Measurements from ENCODE around the gene DYNLT4. TPM values are rescaled to one million over a fixed set of nuclear protein-coding genes. Genes with fewer than 3 reads are reported as not detected.
"Not testable (repeated sequence)": the region's sequence is repeated elsewhere in the genome, so short reads cannot be mapped to it uniquely, and the experiment has no call there.

DYNLT4 gene
- polyA plus RNA-seq, 1 of the 3 experiments (the other 2 are of a cell fraction), result 0.61 TPM

GRCh38 chr1:44799770-44800584, 7.2 kb downstream of the DYNLT4 start, which contains the start of gene PLK3 (continued):
- peak; percentile 89 for TF ChIP-seq TAF1 (IDR thresholded peaks at IDR 0.05; ENCODE audit: borderline replicate concordance, low read depth, low read length)
- TF ChIP-seq, protein P1, sequence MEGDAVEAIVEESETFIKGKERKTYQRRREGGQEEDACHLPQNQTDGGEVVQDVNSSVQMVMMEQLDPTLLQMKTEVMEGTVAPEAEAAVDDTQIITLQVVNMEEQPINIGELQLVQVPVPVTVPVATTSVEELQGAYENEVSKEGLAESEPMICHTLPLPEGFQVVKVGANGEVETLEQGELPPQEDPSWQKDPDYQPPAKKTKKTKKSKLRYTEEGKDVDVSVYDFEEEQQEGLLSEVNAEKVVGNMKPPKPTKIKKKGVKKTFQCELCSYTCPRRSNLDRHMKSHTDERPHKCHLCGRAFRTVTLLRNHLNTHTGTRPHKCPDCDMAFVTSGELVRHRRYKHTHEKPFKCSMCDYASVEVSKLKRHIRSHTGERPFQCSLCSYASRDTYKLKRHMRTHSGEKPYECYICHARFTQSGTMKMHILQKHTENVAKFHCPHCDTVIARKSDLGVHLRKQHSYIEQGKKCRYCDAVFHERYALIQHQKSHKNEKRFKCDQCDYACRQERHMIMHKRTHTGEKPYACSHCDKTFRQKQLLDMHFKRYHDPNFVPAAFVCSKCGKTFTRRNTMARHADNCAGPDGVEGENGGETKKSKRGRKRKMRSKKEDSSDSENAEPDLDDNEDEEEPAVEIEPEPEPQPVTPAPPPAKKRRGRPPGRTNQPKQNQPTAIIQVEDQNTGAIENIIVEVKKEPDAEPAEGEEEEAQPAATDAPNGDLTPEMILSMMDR (IDR thresholded peaks at IDR 0.05), result peak; percentile 86

DNA sequence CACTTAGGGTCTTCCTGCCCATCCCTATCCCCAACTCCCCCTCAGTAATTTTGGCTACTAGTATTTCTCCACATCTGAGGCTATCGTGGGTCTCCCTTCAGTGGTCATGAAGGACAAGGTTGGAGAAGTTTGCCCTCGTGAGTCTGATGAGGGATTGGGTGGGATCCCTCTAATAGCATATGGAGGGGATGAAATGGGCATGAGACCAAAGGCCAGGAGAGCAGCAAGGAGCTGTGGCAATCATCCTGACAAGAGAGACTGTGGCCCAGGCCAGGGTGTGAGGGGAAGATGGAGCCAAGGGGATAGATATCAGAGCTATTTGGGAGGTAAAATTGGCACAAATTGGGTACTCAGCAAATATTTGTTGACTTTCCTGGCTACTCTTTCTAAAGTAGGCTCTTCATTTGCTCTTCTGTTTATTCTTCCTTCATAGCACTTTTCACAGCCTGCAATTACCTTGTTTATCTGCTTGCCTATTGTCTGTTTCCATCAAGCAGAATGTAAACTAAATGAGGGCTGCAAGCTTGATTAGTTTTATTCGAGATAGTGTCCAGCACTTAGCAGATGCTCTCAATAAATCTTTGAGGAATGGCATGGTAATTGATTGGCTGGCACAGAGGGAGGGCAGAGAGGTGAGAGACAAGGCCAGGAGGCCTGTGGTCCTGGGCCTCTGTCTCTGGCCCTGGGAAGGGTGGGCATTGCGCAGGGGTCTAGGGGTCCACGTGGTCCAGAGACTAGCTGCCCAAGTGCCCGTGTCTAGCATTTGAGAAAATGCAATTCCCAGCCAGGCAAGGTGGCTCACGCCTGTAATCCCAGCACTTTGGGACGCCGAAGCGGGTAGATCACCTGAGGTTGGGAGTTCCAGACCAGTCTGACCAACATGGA, 8.4 kb downstream of the DYNLT4 start:
- Histone ChIP-seq H3K9me3 (no peaks in the 10 kb centered on the region), H3K27ac (ENCODE audit: low read depth in 2 of 2, low read length in 1 of 2) (peak overlapping the region; percentile 45 to 100), H3K9ac (no peak overlapping the region), H4K20me1 (ENCODE audit: insufficient read depth) (peaks cover 32% of the 10 kb centered on the region), H3K4me2 (0 out of 2 replicates have a peak overlapping the region, but pooled peaks have one; percentile 76), H2AFZ (ENCODE audit: low read depth) (0 out of 2 replicates have a peak overlapping the region, but pooled peaks have one; percentile 27), H3K9me2 (no peaks in the 10 kb centered on the region), H3K4me3 (ENCODE audit: low read depth in 2 of 2, low read length in 1 of 2) (no peak overlapping the region), H3K4me1 (ENCODE audit: control insufficient read depth in 1 of 2, insufficient read depth in 2 of 2, low read depth in 1 of 2, low read length in 1 of 2) (peaks cover 11 to 20% of the 10 kb centered on the region in 2 experiments; a peak in 2 of 4 replicates), H3K36me3 (replicated peaks in 1 of 2; ENCODE audit: control insufficient read depth in 1 of 2, insufficient read depth in 2 of 2, low read length in 1 of 2) (peaks cover 18 to 20% of the 10 kb centered on the region in 2 experiments), H3K79me2 (ENCODE audit: insufficient read depth) (peaks cover 35% of the 10 kb centered on the region), H3F3A (replicated peaks; ENCODE audit: insufficient read depth) (peaks cover 11% of the 10 kb centered on the region), H3K27me3 (ENCODE audit: insufficient read depth) (no peaks in the 10 kb centered on the region)
- ChIA-PET POLR2A (interaction anchor here (0.9 to 2.3 kb wide), 3 partner anchors 10 to 23 kb away, joined by 3 to 29 read pairs (median 3); partner anchors contain the start of gene BTBD19), CTCF (interaction anchor here (0.6 to 1.2 kb wide), 2 partner anchors 10 to 23 kb away, joined by 3 read pairs; partner anchors contain the start of gene RPS8)
- no peak for TF ChIP-seq FOXM1 (IDR thresholded peaks at IDR 0.05; ENCODE audit: low read depth)
- TF ChIP-seq EZH2phosphoT487 (IDR thresholded peaks at IDR 0.05; ENCODE audit: borderline replicate concordance, low read depth), result no peak
- TF ChIP-seq PBX3 (IDR thresholded peaks at IDR 0.05), result no peak
- TF ChIP-seq POLR2AphosphoS5 (IDR thresholded peaks at IDR 0.05; ENCODE audit: low read depth, low read length), result no peak
- TF ChIP-seq EP300 (IDR thresholded peaks at IDR 0.05; ENCODE audit: borderline replicate concordance in 1 of 2, low read depth in 1 of 2, low read length in 1 of 2), result no peak
- TF ChIP-seq, protein P1 (IDR thresholded peaks at IDR 0.05), result no peak
- TF ChIP-seq GABPA (IDR thresholded peaks at IDR 0.05; ENCODE audit: low read depth), result no peak
- TF ChIP-seq RFX5 (IDR thresholded peaks at IDR 0.05; ENCODE audit: low read length), result no peak
- TF ChIP-seq CHD2 (IDR thresholded peaks at IDR 0.05; ENCODE audit: low read length, partially characterized antibody), result no peak
- TF ChIP-seq TCF12 (IDR thresholded peaks at IDR 0.05), result no peak
- TF ChIP-seq JUND (IDR thresholded peaks at IDR 0.05), result no peak
- TF ChIP-seq RCOR1 (IDR thresholded peaks at IDR 0.05; ENCODE audit: low read length), result no peak
- no peak for TF ChIP-seq SIN3A (IDR thresholded peaks at IDR 0.05; ENCODE audit: borderline replicate concordance, low read depth, low read length)
- TF ChIP-seq RAD21 (IDR thresholded peaks at IDR 0.05; ENCODE audit: low read length), result no peak
- no peak for DNase-seq
- 89% methylated on average over 10 of the region's 10 CpGs for WGBS (ENCODE audit: low lambda C conversion rate)

- H3K9ac ChIP-seq; H2AFZ ChIP-seq (ENCODE audit: low read depth); CTCF ChIA-PET; H3K27me3 ChIP-seq (ENCODE audit: insufficient read depth); H3K27ac ChIP-seq (ENCODE audit: low read depth in 2 of 2, low read length in 1 of 2); H3K9me3 ChIP-seq; DNase-seq; H3K4me2 ChIP-seq; H3F3A ChIP-seq (replicated peaks; ENCODE audit: insufficient read depth); H3K9me2 ChIP-seq; H3K4me3 ChIP-seq (ENCODE audit: low read depth in 2 of 2, low read length in 1 of 2): not testable (repeated sequence)
- peaks cover 26% of the 10 kb centered on the region for H3K79me2 ChIP-seq (ENCODE audit: insufficient read depth)
- H4K20me1 ChIP-seq (ENCODE audit: insufficient read depth), result peaks cover 24% of the 10 kb centered on the region
- 93% methylated on average over 8 of the region's 8 CpGs for WGBS (ENCODE audit: low lambda C conversion rate)
- POLR2A ChIA-PET, result interaction anchor here (1.5 kb wide), 1 partner anchor 23 kb away, joined by 3 read pairs; the partner anchor contains the start of gene RPS8
- H3K4me1 ChIP-seq (ENCODE audit: control insufficient read depth in 1 of 2, insufficient read depth in 2 of 2, low read depth in 1 of 2, low read length in 1 of 2), result peaks cover 5 to 20% of the 10 kb centered on the region in 2 experiments; a peak in 2 of 4 replicates
- H3K36me3 ChIP-seq (replicated peaks in 1 of 2; ENCODE audit: control insufficient read depth in 1 of 2, insufficient read depth in 2 of 2, low read length in 1 of 2), result peaks cover 9 to 13% of the 10 kb centered on the region in 2 experiments
Measured at GRCh38 chr1:44797886-44798285, 9.3 kb downstream of the DYNLT4 start.
